ENCODE measurements around the gene IFT122.

Gene IFT122

DNA sequence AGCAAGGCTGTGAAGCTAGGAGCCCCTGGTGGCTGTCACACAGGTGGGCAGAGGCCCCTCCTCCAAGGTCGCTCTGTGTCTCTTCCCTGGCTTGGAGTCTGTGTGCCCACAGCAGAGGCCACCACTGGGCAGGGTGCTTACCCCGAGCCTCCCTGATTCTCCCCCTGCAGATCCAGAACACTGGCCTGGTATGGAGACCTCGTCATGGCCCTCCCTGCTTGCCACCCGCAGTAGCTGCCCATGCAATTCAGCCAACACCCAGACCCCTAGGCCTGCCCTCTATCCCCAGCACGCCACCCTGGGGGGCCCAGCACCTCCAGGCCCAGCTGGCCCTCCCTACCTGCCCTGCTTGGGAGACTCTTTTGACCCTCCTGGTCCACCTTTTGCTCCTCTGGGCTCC lies 82.9 kb downstream of the IFT122 start:
- H3K27me3 ChIP-seq (ENCODE audit: control insufficient read depth, insufficient read depth, low read length), result no peaks in the 10 kb centered on the region
- no peak overlapping the region for H3K27ac ChIP-seq (ENCODE audit: low read depth, low read length)
- peaks cover 2% of the 10 kb centered on the region; the same call in 1 of the 2 replicates for H3K36me3 ChIP-seq (ENCODE audit: control insufficient read depth, insufficient read depth, low read length)
- H3K9ac ChIP-seq (ENCODE audit: low read length), result no peak overlapping the region
- no peak overlapping the region for H3K4me3 ChIP-seq (ENCODE audit: low read depth, low read length)
- H3K9me3 ChIP-seq (ENCODE audit: control insufficient read depth, insufficient read depth, low read depth, low read length), result no peaks in the 10 kb centered on the region
- peaks cover 7% of the 10 kb centered on the region; the same call in 1 of the 2 replicates for H3K4me1 ChIP-seq (ENCODE audit: control insufficient read depth, insufficient read depth, low read length)

DNA sequence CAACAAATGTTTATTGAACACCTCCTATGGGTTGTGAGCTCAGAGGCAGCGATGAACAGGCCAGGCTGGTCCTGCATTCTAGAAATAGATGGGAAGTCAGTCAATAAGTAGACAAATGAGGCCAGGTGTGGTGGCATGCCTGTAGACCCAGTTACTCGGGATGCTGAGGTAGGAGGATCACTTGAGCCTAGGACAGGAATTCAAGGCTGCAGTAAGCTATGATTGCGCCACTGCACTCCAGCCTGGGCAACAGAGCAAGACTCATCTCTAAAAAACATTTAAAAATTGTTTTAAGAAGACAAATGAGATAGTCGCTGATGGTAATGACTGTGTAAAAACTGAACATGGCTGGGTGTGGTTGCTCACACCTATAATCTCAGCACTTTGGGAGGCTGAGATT lies 84.1 kb downstream of the IFT122 start:
- Histone ChIP-seq H3K36me3 (ENCODE audit: control insufficient read depth, insufficient read depth, low read length) (peaks cover 2% of the 10 kb centered on the region; the same call in 1 of the 2 replicates), H3K27me3 (ENCODE audit: control insufficient read depth, insufficient read depth, low read length) (no peaks in the 10 kb centered on the region), H3K4me1 (ENCODE audit: control insufficient read depth, insufficient read depth, low read length) (peaks cover 7% of the 10 kb centered on the region; the same call in 1 of the 2 replicates), H3K9me3 (ENCODE audit: control insufficient read depth, insufficient read depth, low read depth, low read length) (no peaks in the 10 kb centered on the region), H3K27ac (ENCODE audit: low read depth, low read length) (no peak overlapping the region), H3K4me3 (ENCODE audit: low read depth, low read length) (no peak overlapping the region), H3K9ac (ENCODE audit: low read length) (no peak overlapping the region)

DNA sequence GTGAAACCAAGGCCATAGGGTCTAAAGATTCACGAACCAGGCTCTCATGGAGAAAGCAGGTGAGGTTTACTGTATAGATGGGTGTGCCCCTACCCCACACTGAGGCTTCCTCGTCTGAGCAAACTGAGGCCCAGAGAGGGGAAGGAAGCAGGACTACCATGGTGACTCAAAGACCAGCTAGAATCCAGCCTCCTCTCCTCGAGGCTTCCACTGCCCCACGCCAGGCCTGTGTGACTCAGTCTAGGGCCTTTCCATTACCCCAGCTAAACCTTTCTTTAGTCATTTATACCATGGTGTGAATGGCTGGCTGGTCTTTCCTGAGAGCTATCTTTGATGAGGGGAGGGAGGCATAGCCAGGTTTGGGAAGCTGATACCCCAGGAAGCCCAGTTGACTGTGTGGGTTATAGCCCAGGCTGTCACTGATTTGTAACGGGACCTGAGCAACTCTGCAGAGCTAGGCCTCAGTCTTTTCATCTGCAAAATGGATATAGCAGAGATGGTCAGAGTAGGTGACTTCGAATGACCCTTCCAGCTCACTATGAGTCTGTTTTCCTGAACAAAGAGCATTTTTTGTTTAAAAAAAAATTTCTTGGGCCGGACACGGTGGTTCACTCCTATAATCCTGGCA lies 85.4 kb downstream of the IFT122 start:
- no peak overlapping the region for H3K9ac ChIP-seq (ENCODE audit: low read length)
- no peak overlapping the region for H3K27ac ChIP-seq (ENCODE audit: low read depth, low read length)
- peaks cover 19% of the 10 kb centered on the region for H3K4me1 ChIP-seq (ENCODE audit: control insufficient read depth, insufficient read depth, low read length)
- H3K36me3 ChIP-seq (ENCODE audit: control insufficient read depth, insufficient read depth, low read length), result no peaks in the 10 kb centered on the region
- no peaks in the 10 kb centered on the region for H3K9me3 ChIP-seq (ENCODE audit: control insufficient read depth, insufficient read depth, low read depth, low read length)
- no peak overlapping the region for H3K4me3 ChIP-seq (ENCODE audit: low read depth, low read length)
- no peaks in the 10 kb centered on the region for H3K27me3 ChIP-seq (ENCODE audit: control insufficient read depth, insufficient read depth, low read length)

DNA sequence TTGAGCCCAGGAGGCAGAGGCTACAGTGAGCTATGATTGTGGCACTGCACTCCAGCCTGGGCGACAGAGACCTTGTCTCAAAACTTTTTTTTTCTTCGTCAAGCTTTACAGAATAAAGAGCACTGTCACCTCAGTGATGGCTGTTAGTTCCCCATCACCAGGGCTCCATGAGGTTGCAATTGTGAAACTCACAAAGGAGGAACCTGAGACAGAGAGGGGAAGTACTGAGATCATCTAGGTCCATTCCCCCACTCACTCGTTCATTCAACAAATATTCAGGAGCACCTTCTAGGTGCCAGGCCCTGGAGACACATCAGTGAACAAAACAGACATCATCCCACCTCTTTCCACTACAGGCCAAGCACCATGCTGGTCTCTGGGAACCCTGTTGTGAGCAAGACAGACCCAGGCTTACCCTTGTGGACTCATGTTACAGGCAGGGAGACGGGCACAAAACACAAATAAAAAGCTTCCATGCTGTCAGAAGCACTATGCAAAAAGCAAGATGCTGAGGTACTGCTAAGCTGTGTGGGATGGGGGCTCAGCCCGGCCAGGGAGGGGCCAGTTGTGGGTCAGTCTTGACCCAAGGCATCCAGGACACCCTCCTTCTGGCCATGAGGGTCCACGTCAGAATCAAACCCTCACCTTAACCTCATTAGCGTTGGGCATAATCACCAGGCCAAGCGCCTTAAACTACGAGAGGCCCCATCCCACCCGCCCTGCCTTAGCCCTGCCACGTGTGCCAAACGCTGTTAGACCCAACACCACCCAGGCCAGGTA lies 86.3 kb downstream of the IFT122 start:
- H3K4me3 ChIP-seq (ENCODE audit: low read depth, low read length), result no peak overlapping the region
- no peak overlapping the region for H3K27ac ChIP-seq (ENCODE audit: low read depth, low read length)
- no peaks in the 10 kb centered on the region for H3K36me3 ChIP-seq (ENCODE audit: control insufficient read depth, insufficient read depth, low read length)
- H3K9ac ChIP-seq (ENCODE audit: low read length), result no peak overlapping the region
- H3K9me3 ChIP-seq (ENCODE audit: control insufficient read depth, insufficient read depth, low read depth, low read length), result no peaks in the 10 kb centered on the region
- no peaks in the 10 kb centered on the region for H3K27me3 ChIP-seq (ENCODE audit: control insufficient read depth, insufficient read depth, low read length)
- peaks cover 25% of the 10 kb centered on the region for H3K4me1 ChIP-seq (ENCODE audit: control insufficient read depth, insufficient read depth, low read length)

GRCh38 chr3:129527262-129527661 lies 87.2 kb downstream of the IFT122 start:
- no peaks in the 10 kb centered on the region for H3K36me3 ChIP-seq (ENCODE audit: control insufficient read depth, insufficient read depth, low read length)

DNA sequence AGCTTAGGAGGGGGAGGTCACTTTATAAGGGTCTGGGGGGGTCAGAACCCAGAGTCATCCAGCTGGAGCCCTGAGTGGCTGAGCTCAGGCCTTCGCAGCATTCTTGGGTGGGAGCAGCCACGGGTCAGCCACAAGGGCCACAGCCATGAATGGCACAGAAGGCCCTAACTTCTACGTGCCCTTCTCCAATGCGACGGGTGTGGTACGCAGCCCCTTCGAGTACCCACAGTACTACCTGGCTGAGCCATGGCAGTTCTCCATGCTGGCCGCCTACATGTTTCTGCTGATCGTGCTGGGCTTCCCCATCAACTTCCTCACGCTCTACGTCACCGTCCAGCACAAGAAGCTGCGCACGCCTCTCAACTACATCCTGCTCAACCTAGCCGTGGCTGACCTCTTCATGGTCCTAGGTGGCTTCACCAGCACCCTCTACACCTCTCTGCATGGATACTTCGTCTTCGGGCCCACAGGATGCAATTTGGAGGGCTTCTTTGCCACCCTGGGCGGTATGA lies 88.6 kb downstream of the IFT122 start, which contains the start of gene RHO:
Gene RHO (plus strand): TSS at position 51 of the 512 bp plus-strand sequence. CDS start 95 bp downstream, at position 146.
- Histone ChIP-seq H3K27ac (ENCODE audit: low read depth, low read length) (no peak within 1 kb of the TSS), H3K4me1 (ENCODE audit: control insufficient read depth, insufficient read depth, low read length) (peaks cover 24% of the 10 kb centered on the region)

More at GRCh38 chr3:129527262-129527661, 87.2 kb downstream of the IFT122 start:
- Histone ChIP-seq H3K4me3 (ENCODE audit: low read depth, low read length) (no peak overlapping the region), H3K27me3 (ENCODE audit: control insufficient read depth, insufficient read depth, low read length) (no peaks in the 10 kb centered on the region), H3K27ac (ENCODE audit: low read depth, low read length) (no peak overlapping the region), H3K9me3 (ENCODE audit: control insufficient read depth, insufficient read depth, low read depth, low read length) (no peaks in the 10 kb centered on the region), H3K9ac (ENCODE audit: low read length) (no peak overlapping the region), H3K4me1 (ENCODE audit: control insufficient read depth, insufficient read depth, low read length) (peaks cover 24% of the 10 kb centered on the region)

DNA sequence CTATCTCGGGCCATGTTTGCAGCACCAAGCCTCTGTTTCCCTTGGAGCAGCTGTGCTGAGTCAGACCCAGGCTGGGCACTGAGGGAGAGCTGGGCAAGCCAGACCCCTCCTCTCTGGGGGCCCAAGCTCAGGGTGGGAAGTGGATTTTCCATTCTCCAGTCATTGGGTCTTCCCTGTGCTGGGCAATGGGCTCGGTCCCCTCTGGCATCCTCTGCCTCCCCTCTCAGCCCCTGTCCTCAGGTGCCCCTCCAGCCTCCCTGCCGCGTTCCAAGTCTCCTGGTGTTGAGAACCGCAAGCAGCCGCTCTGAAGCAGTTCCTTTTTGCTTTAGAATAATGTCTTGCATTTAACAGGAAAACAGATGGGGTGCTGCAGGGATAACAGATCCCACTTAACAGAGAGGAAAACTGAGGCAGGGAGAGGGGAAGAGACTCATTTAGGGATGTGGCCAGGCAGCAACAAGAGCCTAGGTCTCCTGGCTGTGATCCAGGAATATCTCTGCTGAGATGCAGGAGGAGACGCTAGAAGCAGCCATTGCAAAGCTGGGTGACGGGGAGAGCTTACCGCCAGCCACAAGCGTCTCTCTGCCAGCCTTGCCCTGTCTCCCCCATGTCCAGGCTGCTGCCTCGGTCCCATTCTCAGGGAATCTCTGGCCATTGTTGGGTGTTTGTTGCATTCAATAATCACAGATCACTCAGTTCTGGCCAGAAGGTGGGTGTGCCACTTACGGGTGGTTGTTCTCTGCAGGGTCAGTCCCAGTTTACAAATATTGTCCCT lies 89.6 kb downstream of the IFT122 start:
- Histone ChIP-seq H3K36me3 (ENCODE audit: control insufficient read depth, insufficient read depth, low read length) (no peaks in the 10 kb centered on the region), H3K4me3 (ENCODE audit: low read depth, low read length) (no peak overlapping the region), H3K27ac (ENCODE audit: low read depth, low read length) (no peak overlapping the region), H3K9ac (ENCODE audit: low read length) (no peak overlapping the region), H3K27me3 (ENCODE audit: control insufficient read depth, insufficient read depth, low read length) (no peaks in the 10 kb centered on the region), H3K4me1 (ENCODE audit: control insufficient read depth, insufficient read depth, low read length) (peaks cover 33% of the 10 kb centered on the region), H3K9me3 (ENCODE audit: control insufficient read depth, insufficient read depth, low read depth, low read length) (no peaks in the 10 kb centered on the region)

More for the DNA sequence above, 88.6 kb downstream of the IFT122 start, which contains the start of gene RHO:
- no peaks in the 10 kb centered on the region for H3K9me3 ChIP-seq (ENCODE audit: control insufficient read depth, insufficient read depth, low read depth, low read length)
- no peaks in the 10 kb centered on the region for H3K27me3 ChIP-seq (ENCODE audit: control insufficient read depth, insufficient read depth, low read length)
- H3K9ac ChIP-seq (ENCODE audit: low read length), result no peak within 1 kb of the TSS
- H3K4me3 ChIP-seq (ENCODE audit: low read depth, low read length), result no peak within 1 kb of the TSS
- no peaks in the 10 kb centered on the region for H3K36me3 ChIP-seq (ENCODE audit: control insufficient read depth, insufficient read depth, low read length)

DNA sequence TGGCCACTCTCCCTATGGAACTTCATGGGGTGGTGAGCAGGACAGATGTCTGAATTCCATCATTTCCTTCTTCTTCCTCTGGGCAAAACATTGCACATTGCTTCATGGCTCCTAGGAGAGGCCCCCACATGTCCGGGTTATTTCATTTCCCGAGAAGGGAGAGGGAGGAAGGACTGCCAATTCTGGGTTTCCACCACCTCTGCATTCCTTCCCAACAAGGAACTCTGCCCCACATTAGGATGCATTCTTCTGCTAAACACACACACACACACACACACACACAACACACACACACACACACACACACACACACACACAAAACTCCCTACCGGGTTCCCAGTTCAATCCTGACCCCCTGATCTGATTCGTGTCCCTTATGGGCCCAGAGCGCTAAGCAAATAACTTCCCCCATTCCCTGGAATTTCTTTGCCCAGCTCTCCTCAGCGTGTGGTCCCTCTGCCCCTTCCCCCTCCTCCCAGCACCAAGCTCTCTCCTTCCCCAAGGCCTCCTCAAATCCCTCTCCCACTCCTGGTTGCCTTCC lies 90.3 kb downstream of the IFT122 start:
- Histone ChIP-seq H3K9ac (ENCODE audit: low read length) (no peak overlapping the region), H3K4me3 (ENCODE audit: low read depth, low read length) (no peak overlapping the region), H3K4me1 (ENCODE audit: control insufficient read depth, insufficient read depth, low read length) (peaks cover 40% of the 10 kb centered on the region), H3K36me3 (ENCODE audit: control insufficient read depth, insufficient read depth, low read length) (no peaks in the 10 kb centered on the region), H3K9me3 (ENCODE audit: control insufficient read depth, insufficient read depth, low read depth, low read length) (no peaks in the 10 kb centered on the region; the same call in 1 of the 2 replicates), H3K27ac (ENCODE audit: low read depth, low read length) (no peak overlapping the region), H3K27me3 (ENCODE audit: control insufficient read depth, insufficient read depth, low read length) (no peaks in the 10 kb centered on the region)

GRCh38 chr3:129530821-129531220 lies 90.8 kb downstream of the IFT122 start:
- no peaks in the 10 kb centered on the region; the same call in 1 of the 2 replicates for H3K9me3 ChIP-seq (ENCODE audit: control insufficient read depth, insufficient read depth, low read depth, low read length)
- H3K27ac ChIP-seq (ENCODE audit: low read depth, low read length), result no peak overlapping the region
- no peaks in the 10 kb centered on the region for H3K36me3 ChIP-seq (ENCODE audit: control insufficient read depth, insufficient read depth, low read length)
- H3K27me3 ChIP-seq (ENCODE audit: control insufficient read depth, insufficient read depth, low read length), result no peaks in the 10 kb centered on the region
- H3K4me3 ChIP-seq (ENCODE audit: low read depth, low read length), result no peak overlapping the region
- no peak overlapping the region for H3K9ac ChIP-seq (ENCODE audit: low read length)
- peaks cover 40% of the 10 kb centered on the region for H3K4me1 ChIP-seq (ENCODE audit: control insufficient read depth, insufficient read depth, low read length)

DNA sequence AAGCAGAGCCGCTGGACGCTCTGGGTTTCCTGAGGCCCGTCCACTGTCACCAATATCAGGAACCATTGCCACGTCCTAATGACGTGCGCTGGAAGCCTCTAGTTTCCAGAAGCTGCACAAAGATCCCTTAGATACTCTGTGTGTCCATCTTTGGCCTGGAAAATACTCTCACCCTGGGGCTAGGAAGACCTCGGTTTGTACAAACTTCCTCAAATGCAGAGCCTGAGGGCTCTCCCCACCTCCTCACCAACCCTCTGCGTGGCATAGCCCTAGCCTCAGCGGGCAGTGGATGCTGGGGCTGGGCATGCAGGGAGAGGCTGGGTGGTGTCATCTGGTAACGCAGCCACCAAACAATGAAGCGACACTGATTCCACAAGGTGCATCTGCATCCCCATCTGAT lies 91.7 kb downstream of the IFT122 start:
- H3K9ac ChIP-seq (ENCODE audit: low read length), result no peak overlapping the region
- H3K4me1 ChIP-seq (ENCODE audit: control insufficient read depth, insufficient read depth, low read length), result peaks cover 40% of the 10 kb centered on the region
- no peaks in the 10 kb centered on the region for H3K27me3 ChIP-seq (ENCODE audit: control insufficient read depth, insufficient read depth, low read length)
- no peak overlapping the region for H3K4me3 ChIP-seq (ENCODE audit: low read depth, low read length)
- no peaks in the 10 kb centered on the region; the same call in 1 of the 2 replicates for H3K9me3 ChIP-seq (ENCODE audit: control insufficient read depth, insufficient read depth, low read depth, low read length)
- H3K36me3 ChIP-seq (ENCODE audit: control insufficient read depth, insufficient read depth, low read length), result no peaks in the 10 kb centered on the region
- no peak overlapping the region for H3K27ac ChIP-seq (ENCODE audit: low read depth, low read length)
